ENCODE results near the gene EXPH5. TPM values are rescaled to one million over a fixed set of nuclear protein-coding genes. Genes with fewer than 3 reads are reported as not detected.

EXPH5 gene
- total and polyA plus RNA-seq, 9 of the 15 experiments (the other 6 are each of a cell fraction or from before 2014, with no cell fraction given), result 1.3 to 8.5 (median 4.8) TPM

DNA sequence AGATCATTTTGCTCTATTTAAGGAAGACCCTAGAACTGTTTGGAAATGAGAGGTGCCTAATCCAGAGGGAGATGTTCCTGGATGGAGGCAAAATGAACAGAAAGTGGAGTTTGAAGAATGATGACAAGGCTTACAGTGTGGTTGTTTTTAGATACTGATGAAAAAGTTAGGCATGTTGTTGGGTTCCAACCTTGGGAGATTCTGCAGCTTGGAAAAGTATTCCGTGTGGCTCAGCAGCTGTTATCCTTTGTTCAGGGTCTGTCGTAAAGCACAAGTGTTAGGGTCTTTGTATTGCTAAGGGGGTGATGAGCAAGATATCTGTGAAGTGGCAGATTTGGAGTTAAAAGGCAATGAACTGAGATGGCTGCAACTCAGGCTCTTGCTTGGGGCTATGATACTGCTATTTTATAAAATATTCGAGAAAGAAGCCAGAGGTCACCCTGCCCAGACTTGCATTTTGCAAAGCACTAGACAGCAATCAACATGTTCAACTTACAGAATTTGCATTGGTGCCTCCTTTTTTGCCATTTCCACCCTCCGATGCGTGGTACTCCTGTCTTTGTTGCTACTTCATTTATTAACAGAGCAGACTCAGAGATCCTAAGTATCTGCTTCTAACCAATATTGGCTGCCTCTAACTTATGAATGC lies 50.1 kb downstream of the EXPH5 start:
- Histone ChIP-seq H4K20me1 (replicated peaks; ENCODE audit: control insufficient read depth, insufficient read depth, low read length) (no peaks in the 10 kb centered on the region), H3K27ac (ENCODE audit: extremely low read depth, low read depth, low read length) (no peak overlapping the region), H3K36me3 (ENCODE audit: control insufficient read depth, insufficient read depth, low read length) (peaks cover 3% of the 10 kb centered on the region; the same call in 2 of the 3 replicates), H3K4me2 (ENCODE audit: insufficient read depth, low read length) (no peak overlapping the region), H3K9ac (ENCODE audit: insufficient read depth in 1 of 2, low read depth in 2 of 2, low read length in 2 of 2) (no peak overlapping the region), H2AFZ (ENCODE audit: low read depth, low read length) (no peak overlapping the region), H3K9me1 (ENCODE audit: control insufficient read depth, insufficient read depth, low read length) (no peaks in the 10 kb centered on the region), H3K9me3 (replicated peaks; ENCODE audit: control insufficient read depth, insufficient read depth, low read depth, low read length) (no peaks in the 10 kb centered on the region), H3K27me3 (ENCODE audit: control insufficient read depth in 2 of 2, insufficient read depth in 2 of 2, low read length in 2 of 2) (no peaks in the 10 kb centered on the region), H3K4me3 (no peak overlapping the region), H3K4me1 (replicated peaks in 1 of 2; ENCODE audit: control insufficient read depth in 2 of 2, insufficient read depth in 2 of 2, low read length in 2 of 2) (peaks cover 0 to 2% of the 10 kb centered on the region in 2 experiments; a peak in 1 of 5 replicates), H3K79me2 (ENCODE audit: control insufficient read depth, insufficient read depth, low read length) (no peaks in the 10 kb centered on the region)
- in situ Hi-C loops (cut with MboI), result no loop called here
- 71% methylated on average over 5 of the region's 5 CpGs for whole genome bisulfite sequencing (ENCODE audit: insufficient coverage, low coverage, missing lambda C conversion rate)
- intact Hi-C loops (cut with micrococcal nuclease), result no loop called here
- BruUV-seq (replicated peaks), result no TSS peak
- no peak for TF ChIP-seq ZNF3 (CRISPR knock-in tag; IDR thresholded peaks at IDR 0.05)
- DNase-seq (ENCODE audit: extremely low read depth in 1 of 4, low spot score in 3 of 4) (no peak), FAIRE-seq (no peak), ATAC-seq (no peak)
- CTCF ChIA-PET (ENCODE audit: low intra/inter-chr PET ratio), result no interaction called here
- POLR2A ChIA-PET, result no interaction called here

GRCh38 chr11:108541531-108541930 lies 52.0 kb downstream of the EXPH5 start:
- Histone ChIP-seq H3K27me3 (ENCODE audit: control insufficient read depth in 2 of 2, insufficient read depth in 2 of 2, low read length in 2 of 2) (no peaks in the 10 kb centered on the region), H3K9ac (ENCODE audit: insufficient read depth in 1 of 2, low read depth in 2 of 2, low read length in 2 of 2) (no peak overlapping the region), H3K79me2 (ENCODE audit: control insufficient read depth, insufficient read depth, low read length) (no peaks in the 10 kb centered on the region), H3K4me1 (replicated peaks in 1 of 2; ENCODE audit: control insufficient read depth in 2 of 2, insufficient read depth in 2 of 2, low read length in 2 of 2) (0 out of 5 replicates have a peak, but pooled peaks cover 0 to 2% of the 10 kb centered on the region in 2 experiments), H3K4me2 (ENCODE audit: insufficient read depth, low read length) (no peak overlapping the region), H4K20me1 (replicated peaks; ENCODE audit: control insufficient read depth, insufficient read depth, low read length) (no peaks in the 10 kb centered on the region), H3K9me1 (ENCODE audit: control insufficient read depth, insufficient read depth, low read length) (no peaks in the 10 kb centered on the region), H3K36me3 (ENCODE audit: control insufficient read depth, insufficient read depth, low read length) (peaks cover 12% of the 10 kb centered on the region; the same call in 2 of the 3 replicates), H3K9me3 (replicated peaks; ENCODE audit: control insufficient read depth, insufficient read depth, low read depth, low read length) (no peaks in the 10 kb centered on the region), H2AFZ (ENCODE audit: low read depth, low read length) (no peak overlapping the region), H3K27ac (ENCODE audit: extremely low read depth, low read depth, low read length) (no peak overlapping the region), H3K4me3 (no peak overlapping the region)
- ChIA-PET CTCF (ENCODE audit: low intra/inter-chr PET ratio) (no interaction called here), POLR2A (interaction anchor here (1.0 kb wide), 1 partner anchor 16 kb away, joined by 4 read pairs; no protein-coding TSS in a partner anchor)
- no TSS peak for BruUV-seq (replicated peaks)
- DNase-seq (ENCODE audit: extremely low read depth in 1 of 4, low spot score in 3 of 4), result no peak
- no peak for ATAC-seq
- in situ Hi-C loops (cut with MboI) (no loop called here), intact Hi-C loops (cut with micrococcal nuclease) (no loop called here)
- FAIRE-seq, result no peak
- TF ChIP-seq FOXP1 (CRISPR knock-in tag; IDR thresholded peaks at IDR 0.05), result no peak
- TF ChIP-seq CBFA2T2 (conservative IDR thresholded peaks at IDR 0.05), result no peak
- TF ChIP-seq ATF6 (CRISPR knock-in tag; IDR thresholded peaks at IDR 0.05), result no peak
- TF ChIP-seq KDM5B (IDR thresholded peaks at IDR 0.05; ENCODE audit: insufficient replicate concordance, low read depth, low read length), result no peak
- TF ChIP-seq SIX5 (IDR thresholded peaks at IDR 0.05; ENCODE audit: borderline replicate concordance in 1 of 2, insufficient read depth in 1 of 2, low read depth in 1 of 2, low read length in 2 of 2), result no peak
- TF ChIP-seq ZNF253 (CRISPR knock-in tag; conservative IDR thresholded peaks at IDR 0.05), result no peak
- no peak for TF ChIP-seq WHSC1 (IDR thresholded peaks at IDR 0.05; ENCODE audit: low read length)
- TF ChIP-seq ZNF3 (CRISPR knock-in tag; IDR thresholded peaks at IDR 0.05), result no peak
- TF ChIP-seq FOXM1 (IDR thresholded peaks at IDR 0.05; ENCODE audit: low read depth), result no peak
- TF ChIP-seq FOXM1 (CRISPR knock-in tag; IDR thresholded peaks at IDR 0.05; ENCODE audit: low read depth), result no peak
- TF ChIP-seq ERF (CRISPR knock-in tag; IDR thresholded peaks at IDR 0.05), result no peak
